ENCODE results near the gene RORB. TPM values are rescaled to one million over a fixed set of nuclear protein-coding genes. Genes with fewer than 3 reads are reported as not detected.
"Not testable (repeated sequence)": the region's sequence is repeated elsewhere in the genome, so short reads cannot be mapped to it uniquely, and the experiment has no call there.

Gene RORB
- total RNA-seq, 2 donors from 2014 or later: 0.15 to 0.34 TPM

DNA sequence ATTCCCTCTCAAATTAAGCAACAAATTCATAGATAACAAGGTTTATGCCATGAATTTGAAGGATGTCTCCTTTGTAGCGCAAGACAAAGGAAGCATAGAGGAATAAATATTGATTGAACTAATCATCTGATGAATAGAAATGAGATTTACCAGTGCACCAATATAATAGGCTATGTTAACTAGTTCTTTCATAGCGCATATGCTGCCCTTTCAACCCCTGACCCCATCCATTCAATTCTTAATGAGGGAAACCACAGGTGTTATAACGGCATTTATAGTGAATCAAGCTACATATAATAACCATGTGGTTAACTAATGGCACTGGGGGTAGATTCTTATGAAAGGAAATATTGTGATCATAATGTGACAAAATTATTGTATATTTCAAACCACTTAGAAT lies 6.5 kb downstream of the RORB start:
- no peak for ATAC-seq
- intact Hi-C loops (cut with DNase I, micrococcal nuclease): no loop called here

DNA sequence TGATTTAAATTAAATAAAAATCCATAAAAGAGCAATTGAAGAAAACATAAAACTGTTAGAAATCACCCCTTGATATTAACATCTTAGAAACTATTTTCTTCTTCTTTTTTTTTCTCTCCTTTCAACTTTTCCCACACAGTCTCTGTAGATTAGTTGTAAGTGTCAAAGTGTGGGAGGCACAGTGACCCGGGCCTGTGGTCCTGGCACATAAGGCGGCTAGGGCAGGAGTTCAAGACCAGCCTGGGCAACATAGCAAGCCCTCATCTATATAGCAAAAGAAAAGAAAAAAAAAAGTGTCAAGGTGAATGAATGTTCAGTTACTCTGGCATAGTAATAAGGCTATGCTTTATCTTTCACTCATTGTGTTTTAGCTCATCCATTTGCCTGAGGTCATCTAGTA lies 14.2 kb downstream of the RORB start:
- intact Hi-C loops (cut with DNase I, micrococcal nuclease): no loop called here
- no peak for DNase-seq

More for the DNA sequence above, 6.5 kb downstream of the RORB start:
- no peak for DNase-seq

DNA sequence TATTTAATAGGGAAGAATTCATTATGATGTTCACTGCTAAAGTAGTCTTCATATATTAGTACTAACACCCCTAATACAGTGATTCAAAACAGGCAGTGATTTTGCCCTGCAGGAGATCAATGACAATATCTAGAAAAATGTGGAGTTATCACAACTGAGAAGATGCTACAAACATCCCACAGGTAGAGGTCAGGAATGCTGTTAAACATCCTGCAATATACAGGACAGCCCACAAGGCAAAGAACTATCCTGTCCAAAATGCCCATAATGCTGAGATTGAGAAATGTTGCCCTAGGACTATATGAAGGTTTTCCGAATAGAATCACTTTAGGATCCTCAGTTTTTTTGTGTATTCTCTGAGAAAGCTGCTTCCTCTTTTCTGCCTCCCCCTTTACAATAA lies 15.3 kb downstream of the RORB start:
- DNase-seq (no peak), ATAC-seq (no peak)
- intact Hi-C loops (cut with DNase I, micrococcal nuclease): no loop called here

More for the DNA sequence above, 14.2 kb downstream of the RORB start:
- no peak for ATAC-seq

DNA sequence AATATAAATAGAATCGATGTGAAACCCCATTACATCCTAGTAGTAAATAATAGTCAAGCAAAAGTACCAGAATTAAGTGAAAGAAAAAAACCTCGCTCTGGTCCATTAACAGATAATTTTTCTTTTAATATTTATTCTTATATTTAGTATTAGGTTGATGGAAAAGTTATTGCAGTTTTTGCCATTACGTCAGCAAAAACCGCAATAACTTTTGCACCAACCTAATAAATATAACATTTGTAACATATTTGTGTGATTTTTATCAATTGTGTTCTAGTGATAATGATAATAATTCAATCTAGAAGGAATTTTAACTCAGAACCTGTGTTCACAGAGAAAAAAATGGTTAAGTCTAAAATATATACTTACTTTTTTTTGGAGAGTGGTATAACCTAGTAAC lies 16.1 kb downstream of the RORB start:
- DNase-seq (no peak), ATAC-seq (no peak)
- intact Hi-C loops (cut with DNase I, micrococcal nuclease): no loop called here

DNA sequence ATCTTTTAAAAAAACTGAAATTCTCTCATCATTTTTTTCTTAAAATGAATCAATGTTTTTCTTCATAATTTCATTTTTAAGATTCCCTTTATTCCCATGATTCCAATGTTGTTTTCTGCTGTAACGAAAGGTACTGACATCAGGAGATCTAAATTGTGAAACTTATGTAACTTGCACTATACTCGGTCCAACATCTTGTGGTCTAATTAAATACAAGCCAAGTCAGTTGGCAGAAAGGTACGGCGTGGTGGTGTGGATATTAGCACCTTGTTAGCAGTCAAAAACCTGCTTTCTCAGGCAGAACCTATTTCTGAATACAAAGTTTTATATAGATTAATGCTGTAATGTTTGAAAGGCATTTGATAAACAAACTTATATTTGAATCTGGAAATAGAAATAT lies 20.1 kb downstream of the RORB start:
- no peak for DNase-seq
- no peak for ATAC-seq
- intact Hi-C loops (cut with DNase I, micrococcal nuclease): no loop called here

DNA sequence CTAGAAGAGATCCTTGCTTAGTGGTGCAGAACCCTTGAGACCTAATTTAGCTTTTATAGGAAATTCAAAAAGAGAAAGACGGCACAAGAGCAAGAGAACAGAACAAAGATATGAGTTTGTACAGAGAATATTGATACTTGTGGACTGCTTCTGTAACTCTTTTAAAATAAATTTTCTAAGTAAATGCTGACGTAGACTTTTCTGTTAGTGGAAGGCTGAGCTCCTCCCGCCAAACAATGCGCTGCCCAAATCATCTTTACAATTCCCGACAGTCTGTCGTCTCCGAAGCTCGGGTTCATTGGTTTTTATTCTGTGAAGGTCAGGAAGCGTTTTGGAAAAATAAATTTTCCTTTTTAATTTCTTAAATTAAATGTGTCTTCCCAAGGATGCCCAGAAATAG lies 22.3 kb downstream of the RORB start:
- intact Hi-C loops (cut with DNase I, micrococcal nuclease): no loop called here
- no peak for ATAC-seq

DNA sequence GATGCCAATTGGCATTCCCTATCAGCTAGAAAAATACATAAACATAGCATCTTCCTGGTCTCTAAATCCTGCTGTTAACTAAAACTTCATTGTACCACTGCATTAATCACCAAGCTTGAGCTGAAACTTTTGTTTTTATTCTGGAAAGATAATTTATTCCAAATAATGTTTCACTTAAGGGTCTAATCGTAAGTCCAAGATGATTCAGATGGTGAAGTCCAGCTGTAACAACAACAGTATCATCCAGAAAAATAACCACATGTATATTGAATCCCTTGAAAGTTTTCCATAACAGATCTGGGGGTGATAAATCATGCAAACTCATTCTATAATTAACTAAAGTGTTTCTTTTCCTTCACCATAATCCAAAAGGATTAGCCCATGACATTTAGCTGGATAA lies 23.9 kb downstream of the RORB start:
- DNase-seq (no peak), ATAC-seq (no peak)
- intact Hi-C loops (cut with DNase I, micrococcal nuclease): no loop called here

More for the DNA sequence above, 22.3 kb downstream of the RORB start:
- DNase-seq: no peak

DNA sequence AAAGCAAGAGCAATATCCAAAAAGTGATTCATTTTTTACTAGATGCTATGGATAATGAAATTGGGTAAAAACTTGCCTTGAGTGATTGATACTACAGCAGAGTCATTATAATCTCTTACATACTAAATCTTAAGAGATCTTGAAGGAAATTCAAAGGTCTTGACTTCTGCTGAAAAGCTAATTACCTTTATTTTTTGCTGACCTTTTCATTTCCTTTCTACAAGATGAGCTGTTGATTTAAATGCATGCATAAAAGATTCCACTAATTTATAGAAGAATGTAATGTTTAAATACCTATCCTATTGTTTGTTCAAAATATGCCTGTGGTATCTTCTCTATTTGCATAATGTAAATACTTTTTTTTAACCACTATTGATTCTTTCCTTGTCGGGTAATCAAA lies 27.2 kb downstream of the RORB start:
- ATAC-seq (no peak), DNase-seq (no peak)
- intact Hi-C loops (cut with DNase I, micrococcal nuclease): no loop called here

DNA sequence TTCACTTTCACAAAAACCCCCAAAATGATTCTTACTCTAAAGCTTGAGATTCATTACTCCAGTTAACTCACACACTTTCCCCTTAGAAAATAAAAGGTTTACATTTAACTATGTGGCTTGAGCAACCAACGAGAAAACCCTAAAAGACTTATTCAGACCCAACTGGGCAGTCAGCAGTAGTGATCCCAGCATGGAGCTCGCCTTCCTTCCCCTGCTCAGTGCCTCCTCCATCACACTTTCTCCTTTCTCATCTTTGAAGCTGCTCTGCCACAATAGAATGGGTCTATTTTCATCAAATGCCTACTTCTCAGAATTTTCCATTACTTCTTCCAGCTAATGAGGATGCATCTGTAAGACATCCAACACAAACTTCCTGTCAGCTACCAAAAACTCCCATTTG lies 29.1 kb downstream of the RORB start:
- no peak for DNase-seq
- intact Hi-C loops (cut with DNase I, micrococcal nuclease): no loop called here
- no peak for ATAC-seq

DNA sequence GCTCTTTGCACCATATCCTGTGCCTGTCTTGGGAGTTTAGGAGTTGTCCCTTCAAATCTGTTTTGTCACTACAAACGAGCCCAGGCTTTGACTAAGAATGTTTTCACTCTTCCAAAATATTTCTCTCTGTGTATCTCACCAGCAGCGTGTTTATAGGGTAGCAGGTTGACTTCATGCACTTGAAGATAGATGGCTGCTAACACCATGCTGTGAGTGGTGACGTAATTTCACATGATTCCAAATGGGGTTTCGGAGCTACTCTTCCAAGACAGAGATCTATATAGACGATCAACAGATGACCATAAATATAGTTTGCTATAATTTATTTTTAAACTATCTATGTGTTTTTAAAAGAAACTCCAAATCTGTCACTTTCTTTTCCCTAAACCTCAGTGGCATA lies 30.6 kb downstream of the RORB start:
- intact Hi-C loops (cut with DNase I, micrococcal nuclease): no loop called here
- no peak for ATAC-seq
- no peak for DNase-seq

DNA sequence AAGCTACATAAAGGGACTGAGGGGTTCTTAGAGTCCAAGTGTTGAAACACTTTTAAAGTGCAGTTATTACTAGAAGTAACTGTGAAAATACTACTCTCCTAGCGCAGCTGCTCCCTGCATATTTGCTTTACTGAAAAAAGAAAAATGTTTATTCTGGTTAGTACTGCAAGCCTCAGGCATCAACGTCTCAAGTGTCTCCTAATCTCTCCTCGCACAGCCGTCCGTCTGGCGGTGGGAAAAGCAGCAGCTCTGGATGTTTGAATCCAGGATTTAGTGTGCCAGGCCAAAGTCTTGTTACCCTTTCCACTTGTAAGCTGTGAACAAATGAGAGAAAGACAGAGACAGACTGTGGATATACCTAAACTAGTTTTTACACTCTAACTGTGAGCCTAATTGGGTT lies 31.1 kb downstream of the RORB start:
- intact Hi-C loops (cut with DNase I, micrococcal nuclease): no loop called here
- DNase-seq (no peak), ATAC-seq (no peak)

DNA sequence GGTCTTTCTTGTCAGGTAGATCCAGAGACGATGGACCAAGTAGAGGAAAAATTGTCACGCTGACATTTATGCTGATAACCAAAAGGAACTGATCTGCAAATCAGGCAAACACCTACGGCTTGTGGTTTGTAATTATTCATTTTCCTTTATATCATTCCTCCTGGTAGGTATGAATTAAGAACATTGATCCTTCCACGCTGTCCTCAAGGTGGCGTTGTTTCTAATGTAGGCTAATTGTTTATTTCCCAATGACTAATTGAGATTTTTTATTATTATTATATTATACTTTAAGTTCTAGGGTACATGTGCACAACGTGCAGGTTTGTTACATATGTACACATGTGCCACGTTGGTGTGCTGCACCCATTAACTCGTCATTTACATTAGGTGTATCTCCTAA lies 33.3 kb downstream of the RORB start:
- ATAC-seq; intact Hi-C loops (cut with DNase I, micrococcal nuclease); DNase-seq: not testable (repeated sequence)

DNA sequence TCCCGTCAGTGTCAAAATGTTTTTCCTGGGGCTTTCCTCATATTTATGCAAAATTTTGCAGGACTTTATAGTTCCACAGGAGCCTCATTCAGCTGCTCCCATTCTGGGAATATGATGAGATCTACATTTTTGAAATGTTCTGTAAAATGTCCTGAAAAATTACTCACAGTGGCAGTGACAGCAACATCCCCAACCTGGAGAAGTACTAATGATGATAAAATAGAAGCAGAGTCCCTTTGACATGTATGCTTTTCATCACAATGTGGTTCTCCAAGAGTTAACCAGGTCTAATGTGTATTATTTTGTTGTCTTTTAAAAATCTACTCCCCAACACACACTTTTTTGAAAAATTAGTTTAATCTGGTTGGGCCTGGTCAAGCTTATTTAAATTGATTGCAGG lies 36.1 kb downstream of the RORB start:
- intact Hi-C loops (cut with DNase I, micrococcal nuclease): no loop called here
- ATAC-seq: no peak
- DNase-seq: no peak

DNA sequence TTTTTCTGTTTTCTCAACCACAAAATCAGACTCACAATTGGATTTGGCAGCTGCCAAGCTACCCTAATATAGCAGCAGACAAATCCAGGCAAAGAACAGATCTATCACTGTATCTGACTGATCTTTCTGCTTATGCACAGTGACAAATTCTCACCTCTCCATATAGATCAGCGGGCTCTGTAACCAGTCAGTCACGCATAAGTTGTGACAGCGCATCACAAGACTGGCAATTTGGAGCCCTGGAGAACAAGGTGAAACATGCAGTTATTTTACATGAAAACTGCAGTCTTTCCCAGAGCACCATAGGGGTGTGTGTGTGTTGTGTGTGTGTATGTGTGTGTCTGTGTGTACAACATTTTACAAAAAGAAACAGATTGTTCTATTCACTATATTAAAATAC lies 37.7 kb downstream of the RORB start:
- DNase-seq (no peak), ATAC-seq (no peak)
- intact Hi-C loops (cut with DNase I, micrococcal nuclease): no loop called here

DNA sequence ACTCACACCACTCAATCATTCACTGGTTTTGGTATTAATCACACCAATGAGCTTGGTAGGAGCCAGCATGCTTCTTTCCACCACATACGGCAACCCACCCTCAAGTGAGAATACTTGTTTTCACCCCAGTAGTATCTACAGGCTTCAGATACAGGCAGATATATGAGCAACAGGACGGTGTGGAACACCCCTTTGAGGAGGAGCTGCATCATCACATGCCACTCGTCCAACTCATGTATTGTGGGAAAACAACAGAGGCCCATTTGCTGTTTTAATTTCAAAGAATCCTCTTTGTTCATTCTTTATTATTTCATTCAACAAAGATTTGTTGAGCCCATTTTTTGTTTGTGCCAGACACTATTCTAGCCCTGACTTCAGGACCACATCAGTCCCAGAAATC lies 46.0 kb downstream of the RORB start:
- ATAC-seq: no peak
- no peak for DNase-seq
- intact Hi-C loops (cut with DNase I, micrococcal nuclease): no loop called here

DNA sequence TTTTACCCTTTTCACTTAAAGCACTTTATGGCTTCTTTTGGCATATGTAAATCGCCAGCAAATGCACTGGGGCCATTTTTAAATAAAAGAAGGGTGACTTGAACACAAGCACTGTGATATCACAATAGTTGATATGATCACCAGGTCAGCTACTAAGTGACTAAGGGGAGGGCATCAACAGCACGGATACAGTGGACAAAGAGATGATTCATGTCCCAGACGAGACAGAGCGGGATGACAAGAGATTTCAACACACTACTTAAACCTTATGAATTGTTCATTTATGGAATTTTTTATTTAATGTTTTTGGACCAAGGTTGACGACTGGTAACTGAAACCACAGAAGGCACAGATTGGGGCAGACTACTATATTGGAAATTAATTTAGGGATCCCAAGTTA lies 54.1 kb downstream of the RORB start:
- ATAC-seq: no peak
- intact Hi-C loops (cut with DNase I, micrococcal nuclease): no loop called here
- DNase-seq: no peak

DNA sequence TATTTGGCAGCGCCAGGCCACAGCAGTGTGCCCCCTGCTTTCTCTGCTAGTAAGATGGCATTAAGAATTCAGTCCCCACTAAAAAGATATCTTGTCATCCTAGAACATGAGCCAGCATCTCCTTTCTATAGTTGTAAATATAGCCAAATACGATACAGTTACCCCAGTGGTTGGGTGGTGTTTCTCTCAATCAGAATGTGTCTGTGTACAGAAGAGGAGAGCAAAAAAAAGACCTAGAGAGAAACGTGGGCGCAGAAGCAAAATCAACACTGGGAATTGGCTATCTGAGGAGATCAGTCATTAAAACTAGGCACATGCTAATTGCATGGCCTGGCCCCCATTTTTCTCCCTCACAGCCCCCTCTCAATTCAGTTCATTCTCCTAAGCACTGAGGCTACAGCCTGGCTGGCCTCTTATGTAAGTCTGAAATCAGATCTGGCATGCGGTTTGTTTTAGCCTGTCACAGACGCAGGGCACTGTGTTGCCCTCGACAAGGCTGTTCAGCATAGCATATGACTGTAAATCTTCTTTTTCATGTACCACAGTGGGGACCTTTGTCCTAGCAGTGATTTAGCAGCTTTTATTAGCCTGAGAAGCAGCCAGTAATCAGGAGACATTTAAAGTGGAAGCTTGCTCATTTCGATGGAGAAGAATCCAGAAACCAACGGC lies 57.8 kb downstream of the RORB start:
- intact Hi-C loops (cut with DNase I, micrococcal nuclease): no loop called here
- ATAC-seq: no peak
- DNase-seq: no peak

DNA sequence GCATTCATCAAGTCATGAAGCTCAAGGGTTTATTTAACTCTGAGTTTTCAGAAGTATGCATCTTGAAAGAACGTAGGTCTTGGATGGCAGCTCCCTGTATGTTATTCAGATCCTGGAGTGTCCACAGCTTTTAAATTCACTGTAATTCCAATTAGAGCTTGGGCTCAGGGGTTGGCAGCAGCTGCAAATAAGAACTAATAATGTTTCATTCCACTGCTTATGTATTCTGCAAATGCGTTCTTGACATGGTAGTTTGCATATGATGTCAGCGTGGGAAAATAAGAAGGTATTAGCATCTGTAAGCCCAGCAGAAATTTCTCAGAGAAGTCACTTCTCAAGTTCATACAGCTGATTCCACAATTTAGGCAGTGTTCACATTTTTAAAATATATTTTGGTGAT lies 58.4 kb downstream of the RORB start:
- intact Hi-C loops (cut with DNase I, micrococcal nuclease): no loop called here
- DNase-seq: no peak
- no peak for ATAC-seq

DNA sequence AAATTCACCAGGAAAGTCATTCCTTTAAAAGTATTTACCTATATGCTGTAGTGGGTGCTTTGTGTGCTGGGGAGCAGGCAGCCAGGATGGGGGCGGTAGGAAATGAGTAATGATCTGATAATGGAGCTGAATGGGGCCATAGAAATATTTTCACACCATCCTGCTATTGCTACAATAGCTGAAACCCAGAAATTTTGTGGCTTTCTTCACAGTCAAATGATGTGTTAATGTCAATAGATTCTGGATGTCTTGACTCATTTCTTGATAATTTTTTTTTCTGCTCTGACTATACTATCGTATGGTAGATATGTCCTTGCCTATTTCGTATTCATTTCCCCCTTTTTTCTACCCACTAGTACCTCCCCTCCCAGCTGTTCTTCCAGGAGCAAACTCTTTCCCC lies 59.5 kb downstream of the RORB start:
- DNase-seq (no peak), ATAC-seq (no peak)
- intact Hi-C loops (cut with DNase I, micrococcal nuclease): no loop called here

DNA sequence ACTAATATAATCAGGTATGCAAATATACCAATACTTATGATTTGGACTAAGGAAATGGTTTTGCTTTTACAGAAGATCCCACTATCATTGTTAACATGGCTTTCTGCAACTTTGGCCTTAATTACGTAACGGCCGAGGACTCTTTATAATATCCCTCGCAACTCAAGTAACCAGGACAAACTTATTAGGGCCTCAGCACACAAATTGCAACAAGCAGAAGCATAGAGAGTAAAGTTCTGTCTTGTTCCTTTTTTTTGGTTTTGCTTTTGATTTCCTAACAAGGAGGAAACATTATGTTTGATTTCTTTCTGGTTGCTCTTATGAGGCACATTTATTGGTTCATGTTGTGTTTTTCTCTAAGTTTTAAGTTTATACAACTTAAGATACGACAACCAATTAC lies 60.4 kb downstream of the RORB start:
- ATAC-seq: no peak
- intact Hi-C loops (cut with DNase I, micrococcal nuclease): no loop called here
- DNase-seq: no peak

DNA sequence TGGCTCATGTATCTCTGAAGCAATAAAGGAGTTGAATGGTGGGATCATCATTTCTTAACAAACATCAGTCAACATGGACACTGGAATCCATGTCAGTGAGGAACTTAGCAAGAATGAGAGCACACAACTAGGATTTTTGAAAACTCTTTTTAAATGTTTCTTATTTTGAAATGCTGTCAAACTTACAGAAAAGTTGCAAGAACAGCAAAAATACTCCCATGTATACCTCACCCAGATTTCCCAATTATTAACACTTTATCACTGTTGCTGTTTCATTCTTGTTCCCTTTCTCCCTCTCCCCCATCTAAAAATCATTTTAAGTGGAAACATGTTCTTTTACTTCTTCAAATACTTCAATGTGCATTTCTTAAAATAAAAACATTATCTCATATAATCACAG lies 65.5 kb downstream of the RORB start:
- ATAC-seq: no peak
- DNase-seq: no peak
- intact Hi-C loops (cut with DNase I, micrococcal nuclease): no loop called here

All from left colon (tissue), 2 donors.